SW480 (cell line): ENCODE measurements around the gene PAQR9.

Experiments
- DNase-seq: peaks from one replicate; pipeline ENCODE4 v3.0.0-alpha.2; 2016; ENCODE audit warnings: low spot score

PAQR9 gene

GRCh38 chr3:142982038-142982773 is 18.7 kb upstream of the PAQR9 start:
- no peak for DNase-seq

- no peak for DNase-seq
Measured at GRCh38 chr3:142981108-142981507, 17.6 kb upstream of the PAQR9 start.

- DNase-seq = no peak
Measured at GRCh38 chr3:142977399-142977728, 13.9 kb upstream of the PAQR9 start.

- DNase-seq = peak; percentile 37
Measured at GRCh38 chr3:142976621-142977398, 13.3 kb upstream of the PAQR9 start.

- DNase-seq = no peak
Measured at GRCh38 chr3:142975316-142975995, 12.0 kb upstream of the PAQR9 start.

GRCh38 chr3:142973217-142974009 is 9.9 kb upstream of the PAQR9 start:
- no peak for DNase-seq

- no peak for DNase-seq
Measured at GRCh38 chr3:142972092-142972753, 8.7 kb upstream of the PAQR9 start.

- DNase-seq = no peak
Measured at GRCh38 chr3:142971431-142971830, 8.0 kb upstream of the PAQR9 start.

- no peak for DNase-seq
Measured at GRCh38 chr3:142968319-142969025, 5.0 kb upstream of the PAQR9 start.

GRCh38 chr3:142966808-142967207 is 3.3 kb upstream of the PAQR9 start:
- no peak for DNase-seq

GRCh38 chr3:142965581-142965980 is 2.1 kb upstream of the PAQR9 start:
- no peak for DNase-seq

- no peak for DNase-seq
Measured at GRCh38 chr3:142963234-142963515, 299 bp downstream of the PAQR9 start.

- DNase-seq = no peak
Measured at GRCh38 chr3:142962520-142963233, 797 bp downstream of the PAQR9 start.

- no peak for DNase-seq
Measured at GRCh38 chr3:142962175-142962519, 1.3 kb downstream of the PAQR9 start.

- DNase-seq = no peak
Measured at GRCh38 chr3:142961539-142961938, 1.9 kb downstream of the PAQR9 start.

- DNase-seq = no peak
Measured at GRCh38 chr3:142960322-142960850, 3.1 kb downstream of the PAQR9 start.

- DNase-seq = peak; percentile 17
Measured at GRCh38 chr3:142958707-142959106, 4.8 kb downstream of the PAQR9 start.

- no peak for DNase-seq
Measured at GRCh38 chr3:142953443-142953842, 10.0 kb downstream of the PAQR9 start.

GRCh38 chr3:142952272-142953193 is 10.9 kb downstream of the PAQR9 start:
- no peak for DNase-seq
